ENCODE results near the gene PCCA.

DNA sequence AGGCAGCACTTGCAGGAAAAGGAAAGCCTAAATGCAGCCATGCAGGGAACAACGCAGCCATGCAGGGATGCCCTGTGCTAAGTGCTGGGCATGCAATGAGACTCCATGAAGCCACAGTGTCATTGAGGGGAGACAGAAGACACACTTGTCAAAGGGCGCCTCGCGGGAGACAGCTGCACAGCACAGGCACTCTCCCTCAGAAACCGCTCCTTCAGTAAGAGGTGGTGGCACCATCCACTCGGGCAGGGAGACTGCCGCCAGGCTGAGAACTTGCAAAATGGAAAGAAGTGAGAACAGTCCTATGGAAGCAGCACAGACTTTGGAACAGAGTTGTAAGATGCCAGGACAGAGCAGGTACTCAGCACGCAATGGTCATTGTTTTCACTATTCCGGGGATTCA, 448.6 kb downstream of the PCCA start:
- TF ChIP-seq, protein P1, sequence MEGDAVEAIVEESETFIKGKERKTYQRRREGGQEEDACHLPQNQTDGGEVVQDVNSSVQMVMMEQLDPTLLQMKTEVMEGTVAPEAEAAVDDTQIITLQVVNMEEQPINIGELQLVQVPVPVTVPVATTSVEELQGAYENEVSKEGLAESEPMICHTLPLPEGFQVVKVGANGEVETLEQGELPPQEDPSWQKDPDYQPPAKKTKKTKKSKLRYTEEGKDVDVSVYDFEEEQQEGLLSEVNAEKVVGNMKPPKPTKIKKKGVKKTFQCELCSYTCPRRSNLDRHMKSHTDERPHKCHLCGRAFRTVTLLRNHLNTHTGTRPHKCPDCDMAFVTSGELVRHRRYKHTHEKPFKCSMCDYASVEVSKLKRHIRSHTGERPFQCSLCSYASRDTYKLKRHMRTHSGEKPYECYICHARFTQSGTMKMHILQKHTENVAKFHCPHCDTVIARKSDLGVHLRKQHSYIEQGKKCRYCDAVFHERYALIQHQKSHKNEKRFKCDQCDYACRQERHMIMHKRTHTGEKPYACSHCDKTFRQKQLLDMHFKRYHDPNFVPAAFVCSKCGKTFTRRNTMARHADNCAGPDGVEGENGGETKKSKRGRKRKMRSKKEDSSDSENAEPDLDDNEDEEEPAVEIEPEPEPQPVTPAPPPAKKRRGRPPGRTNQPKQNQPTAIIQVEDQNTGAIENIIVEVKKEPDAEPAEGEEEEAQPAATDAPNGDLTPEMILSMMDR (IDR thresholded peaks at IDR 0.05), result no peak
- TF ChIP-seq POLR2A (IDR thresholded peaks at IDR 0.05) (no peak), POLR2AphosphoS5 (IDR thresholded peaks at IDR 0.05) (no peak)

Data from breast epithelium (tissue), 3 donors.